ENCODE results near the gene PHOSPHO2. TPM values are rescaled to one million over a fixed set of nuclear protein-coding genes. Genes with fewer than 3 reads are reported as not detected.

Gene PHOSPHO2
- total and polyA plus RNA-seq, 9 of the 15 experiments (the other 6 are each of a cell fraction or from before 2014, with no cell fraction given) = 7.8 to 19.1 (median 11.7) TPM

- peak; percentile 65; the same call in 1 of the 2 replicates for TF ChIP-seq RNF2 (IDR thresholded peaks at IDR 0.05)
- no peak for TF ChIP-seq GTF2E2 (tag; IDR thresholded peaks at IDR 0.05)
- peak; percentile 90 for TF ChIP-seq POLR2AphosphoS5 (IDR thresholded peaks at IDR 0.05; ENCODE audit: control insufficient read depth, insufficient read depth, low read depth, low read length)
- peak; percentile 98 for TF ChIP-seq SMARCA4 (IDR thresholded peaks at IDR 0.05)
- TF ChIP-seq ZKSCAN3 (CRISPR knock-in tag; IDR thresholded peaks at IDR 0.05) = no peak
- TF ChIP-seq MITF (IDR thresholded peaks at IDR 0.05) = no peak
- TF ChIP-seq ZNF76 (CRISPR knock-in tag; IDR thresholded peaks at IDR 0.05; ENCODE audit: borderline replicate concordance) = no peak
- TF ChIP-seq ZNF449 (CRISPR knock-in tag; IDR thresholded peaks at IDR 0.05) = no peak
- TF ChIP-seq NEUROD1 (IDR thresholded peaks at IDR 0.05; ENCODE audit: borderline replicate concordance, low read depth, low read length, partially characterized antibody) = no peak
- TF ChIP-seq SMARCB1 (IDR thresholded peaks at IDR 0.05; ENCODE audit: insufficient read length, low read depth) = no peak
- no peak for TF ChIP-seq ZNF830 (CRISPR knock-in tag; IDR thresholded peaks at IDR 0.05)
- no peak for TF ChIP-seq ZBTB8A (IDR thresholded peaks at IDR 0.05; ENCODE audit: partially characterized antibody)
- no peak for TF ChIP-seq HNRNPL (IDR thresholded peaks at IDR 0.05; ENCODE audit: low read depth, low read length)
- TF ChIP-seq KDM4B (IDR thresholded peaks at IDR 0.05; ENCODE audit: borderline replicate concordance in 2 of 2, low read depth in 1 of 2) = no peak
- TF ChIP-seq TRIM28 (IDR thresholded peaks at IDR 0.05) = no peak
- no peak for TF ChIP-seq ELK1 (CRISPR knock-in tag; IDR thresholded peaks at IDR 0.05)
- TF ChIP-seq ZNF609 (CRISPR knock-in tag; IDR thresholded peaks at IDR 0.05; ENCODE audit: borderline replicate concordance) = no peak
- no peak for TF ChIP-seq GTF2B (IDR thresholded peaks at IDR 0.05; ENCODE audit: extremely low read depth, insufficient read length)
Observed at GRCh38 chr2:169664978-169665930, 29.0 kb upstream of the PHOSPHO2 start (continued).
